T1000 (cell line): ENCODE measurements around the gene INPP4B.
"Not testable (repeated sequence)": the region's sequence is repeated elsewhere in the genome, so short reads cannot be mapped to it uniquely, and the experiment has no call there.

Experiments
- DNase-seq: peaks from one replicate; lab custom pipeline; 2025; ENCODE audit warnings: mixed read lengths; lab: John Stamatoyannopoulos, UW

The INPP4B gene

GRCh38 chr4:142079959-142080358, 766.1 kb downstream of the INPP4B start:
- no peak for DNase-seq

- no peak for DNase-seq
Observed at GRCh38 chr4:142077048-142077447, 769.1 kb downstream of the INPP4B start.

GRCh38 chr4:142068304-142068703, 777.8 kb downstream of the INPP4B start:
- DNase-seq, result not testable (repeated sequence)

- not testable (repeated sequence) for DNase-seq
Observed at GRCh38 chr4:142066562-142066961, 779.5 kb downstream of the INPP4B start.

GRCh38 chr4:142065086-142065647, 780.9 kb downstream of the INPP4B start:
- DNase-seq, result no peak

- DNase-seq, result no peak
Observed at GRCh38 chr4:142064181-142064580, 781.9 kb downstream of the INPP4B start.

- DNase-seq, result no peak
Observed at GRCh38 chr4:142045996-142046395, 800.1 kb downstream of the INPP4B start.

- no peak for DNase-seq
Observed at GRCh38 chr4:142044271-142044670, 801.8 kb downstream of the INPP4B start.

- no peak for DNase-seq
Observed at GRCh38 chr4:142043509-142043908, 802.6 kb downstream of the INPP4B start.

- DNase-seq, result no peak
Observed at GRCh38 chr4:142041788-142042187, 804.3 kb downstream of the INPP4B start.

GRCh38 chr4:142040043-142040442, 806.1 kb downstream of the INPP4B start:
- DNase-seq, result no peak

- DNase-seq, result no peak
Observed at GRCh38 chr4:142036795-142037583, 809.1 kb downstream of the INPP4B start.

- DNase-seq, result no peak
Observed at GRCh38 chr4:142035566-142035965, 810.5 kb downstream of the INPP4B start.

- no peak for DNase-seq
Observed at GRCh38 chr4:142034101-142034500, 812.0 kb downstream of the INPP4B start.

GRCh38 chr4:142030010-142030409, 816.1 kb downstream of the INPP4B start:
- no peak for DNase-seq

- DNase-seq, result no peak
Observed at GRCh38 chr4:142021761-142022160, 824.3 kb downstream of the INPP4B start.

- no peak for DNase-seq
Observed at GRCh38 chr4:142021181-142021580, 824.9 kb downstream of the INPP4B start.

- DNase-seq, result no peak
Observed at GRCh38 chr4:142016031-142016430, 830.1 kb downstream of the INPP4B start.

- DNase-seq, result no peak
Observed at GRCh38 chr4:142009751-142010150, 836.4 kb downstream of the INPP4B start.

GRCh38 chr4:142005519-142005918, 840.6 kb downstream of the INPP4B start:
- no peak for DNase-seq

GRCh38 chr4:141999446-142000143, 846.5 kb downstream of the INPP4B start:
- DNase-seq, result no peak

- no peak for DNase-seq
Observed at GRCh38 chr4:141995056-141995455, 851.0 kb downstream of the INPP4B start.

- no peak for DNase-seq
Observed at GRCh38 chr4:141977433-141977832, 868.7 kb downstream of the INPP4B start.
